Smooth muscle cell (in vitro differentiated cells): Measurements from ENCODE around the gene RELN. TPM values are rescaled to one million over a fixed set of nuclear protein-coding genes. Genes with fewer than 3 reads are reported as not detected.
"Not testable (repeated sequence)": the region's sequence is repeated elsewhere in the genome, so short reads cannot be mapped to it uniquely, and the experiment has no call there.

Experiments
- DNase-seq: peaks from one replicate; lab custom pipeline; 2025; ENCODE audit not compliant: unreplicated experiment; lab: John Stamatoyannopoulos, UW
- H2AFZ ChIP-seq: fragments of 200-600 bp; sonication (generic); 2 replicates; pipeline ENCODE4 v1.6.0; 2016; ENCODE audit warnings: antibody characterized with exemption, low read depth, mild to moderate bottlenecking
- H3F3A ChIP-seq: fragments of 200-600 bp; sonication (generic); 2 replicates; pipeline ENCODE4 v1.6.0; 2017; ENCODE audit warnings: antibody characterized with exemption, low read depth
- H3K27ac ChIP-seq: fragments of 200-600 bp; sonication (generic); 2 replicates; pipeline ENCODE4 v1.5.1; 2016; ENCODE audit warnings: low read depth, mild to moderate bottlenecking
- H3K27me3 ChIP-seq: fragments of 200-600 bp; sonication (generic); 2 replicates; pipeline ENCODE4 v1.6.1; 2016; ENCODE audit warnings: low read depth, mild to moderate bottlenecking
- H3K36me3 ChIP-seq: fragments of 200-600 bp; sonication (generic); 2 replicates; pipeline ENCODE4 v1.5.1; 2016; ENCODE audit warnings: low read depth
- H3K4me1 ChIP-seq: fragments of 200-600 bp; sonication (generic); 2 replicates; pipeline ENCODE4 v1.5.1; 2016; ENCODE audit warnings: low read depth
- H3K4me2 ChIP-seq: fragments of 200-600 bp; sonication (generic); 2 replicates; pipeline ENCODE4 v1.6.0; 2016; ENCODE audit warnings: mild to moderate bottlenecking
- H3K4me3 ChIP-seq: fragments of 200-600 bp; sonication (generic); 2 replicates; pipeline ENCODE4 v1.5.1; 2016; ENCODE audit warnings: mild to moderate bottlenecking
- H3K79me2 ChIP-seq: fragments of 200-600 bp; sonication (generic); 2 replicates; pipeline ENCODE4 v1.6.0; 2016; ENCODE audit warnings: low read depth, mild to moderate bottlenecking
- H3K9ac ChIP-seq: fragments of 200-600 bp; sonication (generic); 2 replicates; pipeline ENCODE4 v1.6.0; 2016; ENCODE audit warnings: low read depth
- H3K9me3 ChIP-seq: fragments of 200-600 bp; sonication (generic); replicated peaks from 2 replicates; pipeline ENCODE4 v1.5.1; 2016; ENCODE audit warnings: low read depth
- H4K20me1 ChIP-seq: fragments of 200-600 bp; sonication (generic); 2 replicates; pipeline ENCODE4 v1.6.0; 2016; ENCODE audit warnings: low read depth
- CTCF ChIP-seq: fragments of 200-600 bp; sonication (generic); IDR thresholded peaks from 2 replicates; pipeline ENCODE4 v1.5.1; 2017; ENCODE audit warnings: borderline replicate concordance, mild to moderate bottlenecking, antibody characterized with exemption; ENCODE audit not compliant: insufficient read depth, poor library complexity, severe bottlenecking
- WGBS: methylation state at CpG from one replicate; pipeline ENCODE4 v1.1.7; 2016; ENCODE audit warnings: low lambda C conversion rate; 5-methylcytosine and 5-hydroxymethylcytosine counted together
- polyA plus RNA-seq: library from polyadenylated mRNA; unstranded; fragments of >200 nt; fragmentation: Nextera tagmentation; extraction: Ambion mirVana; gene quantifications from 2 replicates; pipeline ENCODE4 v1.2.1, GENCODE V29; 2016
- total RNA-seq: library from RNA; depleted of rRNA; stranded (reverse); fragments of >200 nt; gene quantifications from 2 replicates; pipeline ENCODE4 v1.2.3, GENCODE V29; 2014

RELN gene
- total and polyA plus RNA-seq, 2 experiments from 2014 or later, result 0.90 TPM; not detected in 1

GRCh38 chr7:103905997-103906396 is 83.5 kb downstream of the RELN start:
- DNase-seq, result no peak
- no peak overlapping the region for H3K4me3 ChIP-seq
- no peaks in the 10 kb centered on the region for H3K27me3 ChIP-seq
- H2AFZ ChIP-seq, result no peak overlapping the region
- H3K4me2 ChIP-seq, result no peak overlapping the region
- WGBS, result 70% methylated on average over 2 of the region's 2 CpGs
- H3K79me2 ChIP-seq, result no peaks in the 10 kb centered on the region
- H3K27ac ChIP-seq, result no peak overlapping the region
- no peaks in the 10 kb centered on the region for H3F3A ChIP-seq
- H3K4me1 ChIP-seq, result no peaks in the 10 kb centered on the region
- H3K9me3 ChIP-seq, result no peaks in the 10 kb centered on the region
- TF ChIP-seq CTCF, result no peak
- H3K36me3 ChIP-seq, result no peaks in the 10 kb centered on the region
- no peak overlapping the region for H3K9ac ChIP-seq
- no peaks in the 10 kb centered on the region for H4K20me1 ChIP-seq

GRCh38 chr7:103902917-103903316 is 86.5 kb downstream of the RELN start:
- Histone ChIP-seq H3K9ac (no peak overlapping the region), H3K4me3 (no peak overlapping the region), H3K9me3 (no peaks in the 10 kb centered on the region), H3K79me2 (no peaks in the 10 kb centered on the region), H3K27ac (no peak overlapping the region), H4K20me1 (no peaks in the 10 kb centered on the region), H3F3A (no peaks in the 10 kb centered on the region), H2AFZ (no peak overlapping the region), H3K27me3 (no peaks in the 10 kb centered on the region), H3K4me1 (no peaks in the 10 kb centered on the region), H3K4me2 (peak overlapping the region; percentile 27), H3K36me3 (no peaks in the 10 kb centered on the region)
- 11% methylated on average over 3 of the region's 3 CpGs for WGBS
- DNase-seq, result no peak
- TF ChIP-seq CTCF, result no peak

DNA sequence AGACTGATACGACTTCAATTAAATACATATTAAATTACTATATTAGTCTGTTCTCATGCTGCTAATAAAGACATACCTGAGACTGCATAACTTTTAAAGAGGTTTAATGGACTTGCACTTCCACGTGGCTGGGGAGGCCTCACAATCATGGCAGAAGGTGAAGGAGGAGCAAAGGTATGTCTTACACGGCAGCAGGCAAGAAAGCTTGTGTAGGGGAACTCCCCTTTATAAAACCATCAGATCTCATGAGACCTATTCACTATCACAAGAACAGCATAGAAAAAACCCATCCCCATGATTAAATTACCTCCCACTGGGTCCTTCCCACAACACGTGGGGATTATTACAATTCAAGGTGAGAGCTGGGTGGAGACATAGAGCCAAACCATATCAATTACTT is 92.6 kb downstream of the RELN start:
- H3K9ac ChIP-seq, H3K36me3 ChIP-seq, H3K9me3 ChIP-seq, H2AFZ ChIP-seq, H3K4me2 ChIP-seq, H3K27ac ChIP-seq, H3K4me1 ChIP-seq, H4K20me1 ChIP-seq, DNase-seq, H3F3A ChIP-seq, H3K4me3 ChIP-seq, H3K27me3 ChIP-seq, H3K79me2 ChIP-seq: not testable (repeated sequence)
- WGBS, result 77% methylated on average over 4 of the region's 4 CpGs

DNA sequence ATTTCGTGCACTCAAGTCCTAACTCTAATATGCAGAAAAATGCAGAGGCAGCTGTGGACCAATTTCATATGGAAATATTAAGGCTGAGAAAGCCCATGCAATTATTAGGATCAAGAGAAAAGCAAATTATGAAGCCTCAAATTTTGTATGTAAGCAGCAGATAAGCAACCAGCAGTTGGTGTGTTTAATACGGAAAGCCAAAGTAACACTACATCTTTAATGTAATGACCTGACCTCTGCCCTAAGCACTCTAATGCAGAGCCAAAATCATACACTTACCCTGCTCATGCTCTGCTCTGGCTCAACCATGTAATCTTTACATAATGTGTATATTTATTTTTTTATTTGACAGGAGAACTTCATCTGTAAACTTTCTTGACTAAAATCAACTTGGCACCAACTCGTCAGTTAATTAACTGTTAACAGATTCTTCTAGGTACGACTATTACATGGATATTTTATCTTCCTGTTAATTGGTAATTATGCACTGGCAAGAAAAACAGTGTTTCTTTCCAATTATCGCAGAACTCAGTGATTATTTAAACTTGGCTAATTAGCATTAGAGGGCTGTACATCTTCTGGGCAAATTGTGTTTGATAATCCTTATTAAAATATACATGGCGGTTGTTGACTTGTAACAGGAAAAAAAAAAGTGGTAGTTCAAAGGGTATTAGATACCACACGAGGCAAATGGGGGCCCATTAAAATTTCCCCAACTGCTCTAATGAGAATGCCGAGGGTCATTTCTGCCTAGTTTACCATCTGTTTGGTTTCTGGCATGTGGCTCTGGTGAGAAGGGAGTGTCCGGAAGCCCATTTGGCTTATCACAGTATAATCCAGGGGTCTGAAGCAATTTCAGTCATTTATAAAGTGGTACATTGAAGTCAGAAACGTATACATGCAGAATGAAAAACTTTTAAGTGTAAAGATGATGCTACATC is 94.5 kb downstream of the RELN start:
- Histone ChIP-seq H3K4me3 (no peak overlapping the region), H3K27ac (no peak overlapping the region), H3K4me2 (no peak overlapping the region), H3K9me3 (no peaks in the 10 kb centered on the region), H3K36me3 (no peaks in the 10 kb centered on the region), H4K20me1 (no peaks in the 10 kb centered on the region), H2AFZ (no peak overlapping the region), H3F3A (no peaks in the 10 kb centered on the region), H3K79me2 (no peaks in the 10 kb centered on the region), H3K4me1 (no peaks in the 10 kb centered on the region), H3K9ac (no peak overlapping the region), H3K27me3 (peaks cover 5% of the 10 kb centered on the region)
- no peak for DNase-seq
- WGBS, result 85% methylated on average over 10 of the region's 10 CpGs
- no peak for TF ChIP-seq CTCF
